ENCODE data around the gene DIDO1. TPM values are rescaled to one million over a fixed set of nuclear protein-coding genes. Genes with fewer than 3 reads are reported as not detected.

Gene DIDO1
- total and polyA plus RNA-seq, 2 of the 13 experiments (the other 11 are each of a cell fraction or from before 2014, with no cell fraction given): 75.0 to 75.1 TPM

DNA sequence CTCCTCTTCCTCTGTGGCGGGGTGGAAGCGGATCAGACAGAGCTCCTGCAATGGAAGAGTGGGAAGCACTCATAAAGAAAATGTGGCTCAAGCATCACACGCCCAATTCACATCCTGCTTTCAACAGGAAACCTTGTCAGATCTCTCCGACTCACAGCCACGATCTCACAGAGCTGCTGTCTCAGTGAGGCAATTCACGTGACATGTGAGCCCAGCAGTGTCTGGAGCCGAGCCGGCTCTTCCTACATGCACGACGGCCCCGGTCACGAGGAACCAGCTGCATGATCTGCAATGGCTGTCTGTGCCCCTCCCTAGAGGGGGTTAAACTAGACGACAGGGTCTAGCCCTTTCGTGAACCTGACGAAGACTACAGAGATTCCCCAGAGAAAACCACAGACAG lies 35.2 kb downstream of the DIDO1 start (continued):
- TF ChIP-seq, protein P1, sequence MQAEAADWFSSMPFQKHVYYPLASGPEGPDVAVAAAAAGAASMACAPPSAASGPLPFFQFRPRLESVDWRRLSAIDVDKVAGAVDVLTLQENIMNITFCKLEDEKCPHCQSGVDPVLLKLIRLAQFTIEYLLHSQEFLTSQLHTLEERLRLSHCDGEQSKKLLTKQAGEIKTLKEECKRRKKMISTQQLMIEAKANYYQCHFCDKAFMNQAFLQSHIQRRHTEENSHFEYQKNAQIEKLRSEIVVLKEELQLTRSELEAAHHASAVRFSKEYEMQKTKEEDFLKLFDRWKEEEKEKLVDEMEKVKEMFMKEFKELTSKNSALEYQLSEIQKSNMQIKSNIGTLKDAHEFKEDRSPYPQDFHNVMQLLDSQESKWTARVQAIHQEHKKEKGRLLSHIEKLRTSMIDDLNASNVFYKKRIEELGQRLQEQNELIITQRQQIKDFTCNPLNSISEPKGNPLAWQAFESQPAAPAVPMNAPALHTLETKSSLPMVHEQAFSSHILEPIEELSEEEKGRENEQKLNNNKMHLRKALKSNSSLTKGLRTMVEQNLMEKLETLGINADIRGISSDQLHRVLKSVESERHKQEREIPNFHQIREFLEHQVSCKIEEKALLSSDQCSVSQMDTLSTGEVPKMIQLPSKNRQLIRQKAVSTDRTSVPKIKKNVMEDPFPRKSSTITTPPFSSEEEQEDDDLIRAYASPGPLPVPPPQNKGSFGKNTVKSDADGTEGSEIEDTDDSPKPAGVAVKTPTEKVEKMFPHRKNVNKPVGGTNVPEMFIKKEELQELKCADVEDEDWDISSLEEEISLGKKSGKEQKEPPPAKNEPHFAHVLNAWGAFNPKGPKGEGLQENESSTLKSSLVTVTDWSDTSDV (CRISPR knock-in tag; IDR thresholded peaks at IDR 0.05): 0 out of 2 replicates have a peak, but pooled peaks have one; percentile 50
- TF ChIP-seq SAFB2 (CRISPR knock-in tag; IDR thresholded peaks at IDR 0.05; ENCODE audit: borderline replicate concordance, low read depth) (no peak), PHF20 (CRISPR knock-in tag; IDR thresholded peaks at IDR 0.05) (no peak), ZNF879 (CRISPR knock-in tag; IDR thresholded peaks at IDR 0.05) (no peak)

DNA sequence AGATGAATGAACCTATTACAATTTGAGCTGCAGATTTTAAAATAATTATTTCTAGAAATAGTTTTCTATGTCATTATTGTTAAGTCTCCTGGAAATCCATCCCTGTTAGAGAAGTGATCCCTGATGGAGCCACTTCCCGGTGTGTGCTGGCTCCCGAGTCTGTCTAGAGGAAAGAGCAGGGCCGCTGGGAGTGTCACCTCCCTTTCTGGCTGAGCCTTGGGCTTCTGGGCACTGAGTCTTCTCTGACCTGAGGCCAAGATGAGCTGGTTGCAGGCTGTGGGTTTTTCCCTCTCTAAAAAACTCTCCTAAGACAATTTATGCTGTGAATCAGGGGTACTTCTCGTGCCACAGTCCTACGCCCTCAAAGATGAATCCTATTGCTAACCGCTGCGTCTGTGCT lies 35.9 kb downstream of the DIDO1 start:
- TF ChIP-seq, protein P2, sequence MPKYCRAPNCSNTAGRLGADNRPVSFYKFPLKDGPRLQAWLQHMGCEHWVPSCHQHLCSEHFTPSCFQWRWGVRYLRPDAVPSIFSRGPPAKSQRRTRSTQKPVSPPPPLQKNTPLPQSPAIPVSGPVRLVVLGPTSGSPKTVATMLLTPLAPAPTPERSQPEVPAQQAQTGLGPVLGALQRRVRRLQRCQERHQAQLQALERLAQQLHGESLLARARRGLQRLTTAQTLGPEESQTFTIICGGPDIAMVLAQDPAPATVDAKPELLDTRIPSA (CRISPR knock-in tag; IDR thresholded peaks at IDR 0.05; ENCODE audit: borderline replicate concordance): no peak
- no peak for TF ChIP-seq ZNF737 (CRISPR knock-in tag; IDR thresholded peaks at IDR 0.05; ENCODE audit: borderline replicate concordance)
- TF ChIP-seq ZNF850 (CRISPR knock-in tag; conservative IDR thresholded peaks at IDR 0.05): no peak
- TF ChIP-seq ZNF501 (CRISPR knock-in tag; IDR thresholded peaks at IDR 0.05): 0 out of 2 replicates have a peak, but pooled peaks have one; percentile 22
- TF ChIP-seq KLF15 (CRISPR knock-in tag; IDR thresholded peaks at IDR 0.05; ENCODE audit: borderline replicate concordance): no peak
- no peak overlapping the region for H3K27ac ChIP-seq (ENCODE audit: extremely low read length, insufficient read depth, low read length)
- FAIRE-seq: no peak
- CTCF ChIA-PET (ENCODE audit: low intra/inter-chr PET ratio, low total read pairs): no interaction called here
- no peak overlapping the region for H3K9ac ChIP-seq (ENCODE audit: insufficient read depth, low read depth, low read length)
- in situ Hi-C loops (cut with HindIII; ENCODE audit: extremely low pct_ligation_motif_present, low pct_unique_long_range_greater_than_20kb): no loop called here
- intact Hi-C loops (cut with micrococcal nuclease; ENCODE audit: unreplicated experiment): no loop called here
- POLR2A ChIA-PET: interaction anchor here (1.2 kb wide), 1 partner anchor 47 kb away, joined by 4 read pairs; the partner anchor contains the start of gene GID8
- peaks cover 52 to 84% of the 10 kb centered on the region in 2 experiments for H3K36me3 ChIP-seq (replicated peaks in 1 of 2; ENCODE audit: control insufficient read depth in 1 of 2, insufficient read depth in 2 of 2, low read length in 2 of 2)
- no TSS peak for BruUV-seq (replicated peaks)
- WGBS (ENCODE audit: low lambda C conversion rate): 98% methylated on average over 7 of the region's 7 CpGs
- no peak overlapping the region for H3K4me3 ChIP-seq (replicated peaks in 1 of 3; ENCODE audit: insufficient read depth in 1 of 3, low read depth in 2 of 3, low read length in 3 of 3)
- no peaks in the 10 kb centered on the region for H4K20me1 ChIP-seq (ENCODE audit: insufficient read depth, low read length)
- DNase-seq (ENCODE audit: low spot score): no peak
- ATAC-seq: no peak
- no peaks in the 10 kb centered on the region for H3K9me3 ChIP-seq (ENCODE audit: low read length)
- no peak overlapping the region for H2AFZ ChIP-seq (ENCODE audit: low read length)
- H3K79me2 ChIP-seq (ENCODE audit: insufficient read depth, low read length): no peaks in the 10 kb centered on the region
- H3K4me2 ChIP-seq (ENCODE audit: low read depth, low read length): no peak overlapping the region
- no peaks in the 10 kb centered on the region for H3K27me3 ChIP-seq (ENCODE audit: control insufficient read depth in 1 of 2, insufficient read depth in 2 of 2, low read length in 2 of 2)
- H3K4me1 ChIP-seq (ENCODE audit: insufficient read depth, low read length): peaks cover 15% of the 10 kb centered on the region

Measured in HepG2 (cell line).